ENCODE results near the gene LCORL. TPM values are rescaled to one million over a fixed set of nuclear protein-coding genes. Genes with fewer than 3 reads are reported as not detected.
A peak's percentile ranks its signal among the peaks of the same experiment; 100 is the strongest.

The LCORL gene
- total and polyA plus RNA-seq, 2 donors = 4.5 to 46.5 TPM

DNA sequence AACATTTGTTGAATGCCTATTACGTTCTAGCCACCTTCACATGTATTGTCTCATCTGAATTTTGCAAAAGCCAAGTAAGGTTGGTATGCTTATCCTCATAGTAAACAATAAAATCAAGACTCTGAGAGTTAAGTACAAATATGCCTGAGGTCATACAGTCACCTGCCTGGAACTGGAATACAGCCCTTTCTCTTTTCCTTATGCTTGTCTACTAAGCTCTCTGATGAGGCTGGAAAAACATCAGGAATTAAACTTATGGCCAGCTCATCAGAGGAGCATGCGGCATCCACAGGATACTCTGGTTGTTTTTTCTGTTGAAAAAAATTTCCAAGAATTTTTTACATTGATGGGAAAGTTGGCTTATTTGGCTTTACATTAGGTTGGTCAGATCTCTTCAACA is 175.3 kb downstream of the LCORL start:
- no peak overlapping the region for H3K4me3 ChIP-seq (ENCODE audit: low read depth, low read length)
- WGBS = 85% methylated on average over 2 of the region's 2 CpGs
- no peak for DNase-seq (ENCODE audit: extremely low spot score)
- no peak overlapping the region for H3K27ac ChIP-seq (ENCODE audit: low read depth)
- H3K36me3 ChIP-seq (ENCODE audit: insufficient read depth) = no peaks in the 10 kb centered on the region
- H3K4me1 ChIP-seq (ENCODE audit: insufficient read depth) = no peaks in the 10 kb centered on the region

DNA sequence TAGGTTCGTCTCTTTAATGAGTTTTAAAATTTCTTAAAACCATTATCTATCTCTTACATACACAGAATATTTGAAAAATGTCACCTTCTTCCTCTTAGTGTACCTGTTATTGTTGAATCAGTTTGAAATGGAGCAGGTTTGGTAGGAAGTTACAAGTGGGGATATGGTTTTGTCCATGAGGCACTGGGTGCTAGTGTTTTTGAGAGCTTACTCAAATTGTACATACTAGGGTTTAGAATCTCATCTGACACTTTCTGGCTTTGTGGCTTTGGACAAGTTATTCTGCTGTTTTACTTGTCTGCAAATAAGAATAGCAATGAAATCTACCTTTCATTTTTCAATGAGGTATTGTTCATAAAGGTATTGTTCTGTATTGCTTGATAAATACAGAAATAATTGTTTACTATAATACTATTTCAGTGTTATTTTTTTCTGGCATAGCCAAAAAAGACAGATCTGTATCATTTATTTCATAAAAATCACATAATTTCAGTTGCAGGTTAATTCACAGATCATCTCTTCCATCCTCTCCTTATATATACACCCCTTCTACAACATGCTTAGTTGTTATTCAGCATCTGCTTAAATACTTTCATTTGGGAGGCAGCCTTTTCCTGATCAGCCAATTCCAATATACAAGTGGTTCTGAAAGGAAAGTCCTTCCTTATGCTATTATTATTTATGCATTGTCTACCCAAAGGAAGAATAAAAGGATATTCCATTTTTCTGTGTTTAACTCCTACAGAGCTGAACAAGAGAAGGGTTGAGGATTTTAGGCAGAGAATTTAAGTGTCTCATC is 197.5 kb downstream of the LCORL start:
- DNase-seq (ENCODE audit: extremely low spot score) = no peak
- Histone ChIP-seq H3K4me3 (ENCODE audit: low read depth, low read length) (no peak overlapping the region), H3K36me3 (ENCODE audit: insufficient read depth) (no peaks in the 10 kb centered on the region), H3K4me1 (ENCODE audit: insufficient read depth) (no peaks in the 10 kb centered on the region), H3K27ac (ENCODE audit: low read depth) (no peak overlapping the region)
- 85% methylated on average over 1 of the region's 1 CpG for WGBS

GRCh38 chr4:17817027-17817426 is 204.5 kb downstream of the LCORL start:
- no peak overlapping the region for H3K27ac ChIP-seq (ENCODE audit: low read depth)
- no peak overlapping the region for H3K4me3 ChIP-seq (ENCODE audit: low read depth, low read length)
- WGBS = 47% methylated on average over 5 of the region's 5 CpGs
- no peaks in the 10 kb centered on the region for H3K4me1 ChIP-seq (ENCODE audit: insufficient read depth)
- no peak for DNase-seq (ENCODE audit: extremely low spot score)
- no peaks in the 10 kb centered on the region for H3K36me3 ChIP-seq (ENCODE audit: insufficient read depth)

DNA sequence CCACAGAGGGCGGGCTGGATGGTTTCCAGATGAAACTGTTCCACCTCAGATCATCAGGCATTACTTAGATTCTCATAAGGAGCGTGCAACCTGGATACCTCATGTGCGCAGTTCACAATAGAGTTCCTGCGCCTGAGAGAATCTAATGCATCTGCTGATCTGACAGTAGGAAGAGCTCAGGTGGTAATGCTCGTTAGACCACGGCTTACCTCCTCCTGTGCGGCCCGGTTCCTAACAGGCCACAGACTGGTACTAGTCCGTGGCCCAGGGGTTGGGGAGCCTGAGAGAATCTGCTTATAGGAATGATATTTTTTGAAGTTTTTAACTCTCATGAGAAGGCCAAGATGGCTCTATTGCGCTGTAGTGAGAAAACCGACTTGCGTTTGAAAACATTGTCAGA is 205.4 kb downstream of the LCORL start:
- no peak for DNase-seq (ENCODE audit: extremely low spot score)

DNA sequence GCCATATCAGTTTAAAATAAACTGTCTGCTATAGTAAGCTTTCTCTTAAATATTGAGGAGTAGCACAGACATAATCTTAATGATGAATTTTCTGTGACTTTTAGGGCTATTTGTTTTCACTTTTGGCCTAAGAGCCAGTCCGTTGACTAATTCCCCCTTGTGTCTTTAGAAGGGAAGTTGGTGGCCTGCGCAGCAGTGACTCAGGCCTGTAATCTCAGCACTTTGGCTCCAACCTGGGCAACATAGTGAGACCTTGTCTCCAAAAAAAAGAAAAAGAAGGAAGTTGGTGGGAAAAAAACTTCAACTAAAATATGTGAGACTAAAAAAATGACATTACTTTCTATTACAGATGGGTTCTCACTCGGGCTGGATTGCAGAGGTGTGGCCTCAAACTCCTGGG is 207.4 kb downstream of the LCORL start:
- DNase-seq (ENCODE audit: extremely low spot score) = no peak
- H3K27ac ChIP-seq (ENCODE audit: low read depth) = no peak overlapping the region
- H3K4me3 ChIP-seq (ENCODE audit: low read depth, low read length) = no peak overlapping the region
- WGBS = 76% methylated on average over 3 of the region's 3 CpGs
- H3K36me3 ChIP-seq (ENCODE audit: insufficient read depth) = no peaks in the 10 kb centered on the region
- no peaks in the 10 kb centered on the region for H3K4me1 ChIP-seq (ENCODE audit: insufficient read depth)

More for the DNA sequence above, 205.4 kb downstream of the LCORL start:
- H3K27ac ChIP-seq (ENCODE audit: low read depth) = no peak overlapping the region
- H3K36me3 ChIP-seq (ENCODE audit: insufficient read depth) = no peaks in the 10 kb centered on the region
- no peak overlapping the region for H3K4me3 ChIP-seq (ENCODE audit: low read depth, low read length)
- no peaks in the 10 kb centered on the region for H3K4me1 ChIP-seq (ENCODE audit: insufficient read depth)
- WGBS = 97% methylated on average over 12 of the region's 12 CpGs

DNA sequence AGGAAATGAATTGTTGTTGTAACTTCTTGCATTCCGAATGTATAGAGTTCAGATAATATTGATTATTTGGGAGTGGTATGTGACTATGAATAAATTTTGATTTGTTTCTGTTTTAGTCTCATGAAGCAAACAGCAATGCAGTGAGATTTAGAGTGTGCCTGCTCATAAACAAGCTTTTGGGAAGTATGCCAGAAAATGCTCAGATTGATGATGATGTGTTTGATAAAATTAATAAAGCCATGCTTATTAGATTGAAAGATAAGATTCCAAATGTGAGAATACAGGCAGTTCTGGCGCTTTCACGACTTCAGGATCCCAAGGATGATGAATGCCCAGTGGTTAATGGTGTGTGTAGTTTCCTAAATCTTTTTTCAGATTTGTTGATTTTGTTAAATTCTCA is 208.8 kb downstream of the LCORL start:
- Histone ChIP-seq H3K4me1 (ENCODE audit: insufficient read depth) (no peaks in the 10 kb centered on the region), H3K4me3 (ENCODE audit: low read depth, low read length) (no peak overlapping the region), H3K27ac (ENCODE audit: low read depth) (no peak overlapping the region), H3K36me3 (ENCODE audit: insufficient read depth) (no peaks in the 10 kb centered on the region)
- WGBS = 65% methylated on average over 3 of the region's 3 CpGs
- DNase-seq (ENCODE audit: extremely low spot score) = no peak

GRCh38 chr4:17812125-17812524 is 209.4 kb downstream of the LCORL start:
- Histone ChIP-seq H3K4me1 (ENCODE audit: insufficient read depth) (no peaks in the 10 kb centered on the region), H3K36me3 (ENCODE audit: insufficient read depth) (no peaks in the 10 kb centered on the region), H3K27ac (ENCODE audit: low read depth) (no peak overlapping the region), H3K4me3 (ENCODE audit: low read depth, low read length) (no peak overlapping the region)
- DNase-seq (ENCODE audit: extremely low spot score) = no peak
- WGBS = 8% methylated on average over 3 of the region's 3 CpGs

DNA sequence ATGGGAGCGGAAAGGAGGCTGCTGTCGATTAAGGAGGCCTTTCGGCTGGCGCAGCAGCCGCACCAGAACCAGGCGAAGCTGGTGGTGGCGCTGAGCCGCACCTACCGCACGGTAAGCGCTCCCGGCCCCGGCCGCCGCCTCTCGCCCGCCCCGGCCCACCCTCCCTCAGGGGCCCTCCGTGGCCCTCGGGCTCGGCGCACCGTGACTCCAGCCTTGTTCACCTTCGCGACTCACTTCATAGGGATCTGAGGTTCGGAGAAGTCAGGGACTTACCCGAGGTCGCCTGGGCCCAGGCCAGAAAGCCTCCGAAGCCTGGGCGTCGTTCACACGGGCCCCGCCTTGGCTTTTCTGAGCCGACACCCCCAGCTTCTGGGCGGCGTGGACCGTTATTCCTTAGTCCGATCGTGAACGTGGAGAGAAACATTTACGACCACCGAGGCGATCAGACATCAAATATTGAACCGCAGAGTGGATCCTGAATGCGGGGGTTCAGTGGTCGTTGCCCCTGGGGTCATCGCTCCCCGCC is 210.4 kb downstream of the LCORL start:
- Histone ChIP-seq H3K4me3 (ENCODE audit: low read depth, low read length) (peak overlapping the region; percentile 42), H3K27ac (ENCODE audit: low read depth) (no peak overlapping the region), H3K4me1 (ENCODE audit: insufficient read depth) (no peaks in the 10 kb centered on the region), H3K36me3 (ENCODE audit: insufficient read depth) (no peaks in the 10 kb centered on the region)
- DNase-seq (ENCODE audit: extremely low spot score) = no peak
- under 1% methylated on average over 48 of the region's 48 CpGs for WGBS

- Histone ChIP-seq H3K4me3 (ENCODE audit: low read depth, low read length) (peak within 1 kb of the TSS; percentile 89), H3K4me1 (ENCODE audit: insufficient read depth) (no peaks in the 10 kb centered on the region), H3K27ac (ENCODE audit: low read depth) (peak within 1 kb of the TSS; percentile 84), H3K36me3 (ENCODE audit: insufficient read depth) (no peaks in the 10 kb centered on the region)
- WGBS = under 1% methylated on average over 69 of the region's 69 CpGs
- DNase-seq (ENCODE audit: extremely low spot score) = peak; percentile 99
Measured at GRCh38 chr4:17810260-17811077, 211.1 kb downstream of the LCORL start, which contains the start of the genes DCAF16 and NCAPG. TSS of gene DCAF16 (minus strand) at chr4:17810757. CDS start at chr4:17804141, 6,616 bp downstream. TSS of gene NCAPG (plus strand) at chr4:17810979. CDS start at chr4:17811078, 99 bp downstream.

- no peak for DNase-seq (ENCODE audit: extremely low spot score)
- peak overlapping the region; percentile 84 for H3K27ac ChIP-seq (ENCODE audit: low read depth)
- H3K4me3 ChIP-seq (ENCODE audit: low read depth, low read length) = peak overlapping the region; percentile 89
- no peaks in the 10 kb centered on the region for H3K4me1 ChIP-seq (ENCODE audit: insufficient read depth)
- H3K36me3 ChIP-seq (ENCODE audit: insufficient read depth) = no peaks in the 10 kb centered on the region
- WGBS = 2% methylated on average over 7 of the region's 7 CpGs
Measured at GRCh38 chr4:17809667-17810066, 211.9 kb downstream of the LCORL start.

GRCh38 chr4:17807446-17807845 is 214.1 kb downstream of the LCORL start:
- H3K4me3 ChIP-seq (ENCODE audit: low read depth, low read length) = peak overlapping the region; percentile 18

GRCh38 chr4:17805580-17806155 is 215.9 kb downstream of the LCORL start:
- Histone ChIP-seq H3K36me3 (ENCODE audit: insufficient read depth) (no peaks in the 10 kb centered on the region), H3K27ac (ENCODE audit: low read depth) (no peak overlapping the region), H3K4me1 (ENCODE audit: insufficient read depth) (no peaks in the 10 kb centered on the region), H3K4me3 (ENCODE audit: low read depth, low read length) (no peak overlapping the region)
- 86% methylated on average over 3 of the region's 3 CpGs for WGBS
- no peak for DNase-seq (ENCODE audit: extremely low spot score)

More at GRCh38 chr4:17807446-17807845, 214.1 kb downstream of the LCORL start:
- Histone ChIP-seq H3K36me3 (ENCODE audit: insufficient read depth) (no peaks in the 10 kb centered on the region), H3K4me1 (ENCODE audit: insufficient read depth) (no peaks in the 10 kb centered on the region), H3K27ac (ENCODE audit: low read depth) (no peak overlapping the region)
- DNase-seq (ENCODE audit: extremely low spot score) = no peak
- WGBS = 23% methylated on average over 6 of the region's 6 CpGs

DNA sequence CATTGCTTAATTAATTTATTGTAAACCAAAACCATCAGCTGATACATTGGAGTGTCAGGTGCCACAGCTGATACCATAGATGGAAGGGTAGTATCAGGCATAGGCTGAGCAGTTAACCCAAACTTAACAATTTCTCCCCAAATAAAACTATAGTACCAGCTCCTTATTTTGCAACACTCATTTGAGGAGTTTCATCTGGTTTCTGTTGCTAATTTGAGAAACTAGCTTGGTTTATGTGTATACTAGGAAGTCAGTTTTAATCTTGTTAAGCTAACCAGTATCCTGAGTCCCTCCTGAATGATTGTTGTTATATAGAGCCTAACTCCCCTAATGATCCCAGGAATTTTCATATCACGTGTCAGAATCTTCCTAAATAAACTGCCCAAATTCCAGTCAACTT is 223.7 kb downstream of the LCORL start:
- Histone ChIP-seq H3K36me3 (ENCODE audit: insufficient read depth) (no peaks in the 10 kb centered on the region), H3K4me1 (ENCODE audit: insufficient read depth) (no peaks in the 10 kb centered on the region), H3K4me3 (ENCODE audit: low read depth, low read length) (no peak overlapping the region), H3K27ac (ENCODE audit: low read depth) (no peak overlapping the region)
- DNase-seq (ENCODE audit: extremely low spot score) = no peak
- 76% methylated on average over 1 of the region's 1 CpG for WGBS

Measured in urinary bladder (tissue), 4 donors.